HG03354 (cell line): ENCODE results near the gene ARHGAP15.
A peak's percentile ranks its signal among the peaks of the same experiment; 100 is the strongest.

ENCODE experiments used
- ATAC-seq: cut with Tn5 transposase; IDR thresholded peaks from one replicate; pipeline ENCODE4 v1.9.1; 2021; ENCODE audit warnings: mild to moderate bottlenecking; ENCODE audit not compliant: unreplicated experiment, poor library complexity, severe bottlenecking

ARHGAP15 gene

DNA sequence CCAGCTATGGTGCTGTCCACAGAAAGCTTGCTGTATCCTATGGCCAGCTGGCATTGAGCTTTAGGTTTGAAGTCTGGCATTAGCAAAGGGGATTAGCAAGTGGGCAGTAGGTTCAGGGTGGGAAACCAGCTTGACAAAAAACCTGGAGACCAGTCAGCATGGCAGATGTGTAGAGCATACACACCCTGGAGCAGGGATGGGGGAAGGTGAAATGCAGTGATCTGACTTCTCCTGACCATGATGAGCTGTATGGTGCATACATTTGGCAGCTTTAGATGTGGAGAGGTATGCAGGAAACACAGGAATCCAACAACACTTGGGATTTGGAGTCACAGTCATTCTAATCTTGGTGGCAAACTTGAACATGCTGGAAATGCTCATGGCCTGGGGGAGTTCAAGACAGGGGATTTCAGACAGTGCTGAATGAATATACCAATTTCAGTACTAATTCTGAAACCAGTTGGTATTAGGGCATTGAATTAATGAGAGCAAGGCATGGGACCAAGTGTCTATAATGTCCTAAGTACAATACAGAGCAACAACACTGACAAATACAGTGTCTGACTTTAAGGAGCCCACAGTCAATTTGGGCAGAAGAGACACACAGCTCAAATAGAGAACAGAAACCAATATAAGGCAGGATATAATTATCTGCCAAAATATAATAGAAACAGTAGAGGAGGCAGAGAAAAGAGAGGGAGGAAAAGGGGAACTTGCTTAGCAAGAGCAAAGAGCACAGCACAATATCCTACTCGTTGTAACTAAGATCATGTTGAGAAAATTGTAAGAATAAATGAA lies 11.8 kb downstream of the ARHGAP15 start:
- ATAC-seq = peak; percentile 80

DNA sequence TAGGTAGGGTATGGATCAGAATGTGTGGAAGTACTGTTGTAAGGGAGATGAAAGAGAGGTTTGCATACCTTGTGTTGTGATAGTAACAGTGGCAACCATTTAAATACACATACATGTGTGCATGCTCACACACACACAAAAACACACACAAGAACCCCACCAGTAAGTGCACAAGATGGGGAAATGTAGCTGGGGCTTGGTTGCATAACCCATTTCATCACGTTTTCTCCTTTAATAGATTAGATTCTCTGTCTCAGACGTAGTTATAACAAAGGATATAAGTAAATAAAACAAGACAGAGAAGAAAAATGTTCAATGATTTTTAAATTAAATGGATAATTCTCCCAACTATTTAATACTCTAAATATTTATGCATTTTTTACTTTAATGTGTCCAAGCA lies 13.4 kb downstream of the ARHGAP15 start:
- no peak for ATAC-seq

GRCh38 chr2:143144813-143145455 lies 15.7 kb downstream of the ARHGAP15 start:
- no peak for ATAC-seq

GRCh38 chr2:143146366-143146765 lies 17.1 kb downstream of the ARHGAP15 start:
- no peak for ATAC-seq

- no peak for ATAC-seq
Observed at GRCh38 chr2:143146815-143147530, 17.8 kb downstream of the ARHGAP15 start.

- no peak for ATAC-seq
Observed at GRCh38 chr2:143148011-143148410, 18.8 kb downstream of the ARHGAP15 start.

DNA sequence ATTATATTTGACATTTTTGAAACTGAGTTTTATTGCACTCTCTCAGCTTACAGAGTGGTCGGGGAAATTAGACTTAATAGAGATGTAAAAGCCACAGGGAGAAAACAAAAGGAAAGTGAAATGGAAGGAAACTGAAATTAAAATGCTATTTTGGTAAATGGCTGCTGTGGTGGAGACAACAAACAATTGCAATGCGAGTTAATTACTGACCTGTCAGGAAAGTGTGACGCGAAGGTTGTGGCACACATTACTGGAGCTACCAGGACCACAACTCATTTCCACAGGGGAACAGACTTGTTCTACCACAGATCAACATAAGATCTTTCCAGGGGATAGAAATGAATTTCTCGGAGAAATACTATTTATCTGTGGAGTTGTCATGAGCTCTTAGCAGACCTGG lies 19.5 kb downstream of the ARHGAP15 start:
- peak; percentile 85 for ATAC-seq

DNA sequence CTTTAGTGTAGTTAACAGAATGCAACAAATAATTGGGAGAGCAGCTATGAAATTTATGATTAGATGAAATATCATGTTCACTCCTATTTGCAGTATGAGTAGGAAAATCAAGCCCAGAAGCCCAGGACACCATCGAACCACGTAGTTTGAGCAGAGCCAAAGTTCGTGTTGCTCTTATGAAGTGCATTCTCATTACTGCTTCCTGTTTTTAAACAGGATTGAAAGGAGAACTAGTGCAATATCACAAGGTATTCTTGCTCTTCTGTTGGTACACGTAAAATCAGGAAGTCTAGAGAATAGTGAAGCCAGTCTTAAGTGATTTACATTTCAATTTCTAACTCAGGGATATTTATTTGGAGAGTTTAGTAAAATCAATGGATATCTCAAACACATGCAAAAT lies 21.1 kb downstream of the ARHGAP15 start:
- peak; percentile 38 for ATAC-seq

GRCh38 chr2:143151111-143151752 lies 22.0 kb downstream of the ARHGAP15 start:
- no peak for ATAC-seq

- ATAC-seq = no peak
Observed at GRCh38 chr2:143152219-143152618, 23.0 kb downstream of the ARHGAP15 start.

- ATAC-seq = no peak
Observed at GRCh38 chr2:143152637-143153036, 23.4 kb downstream of the ARHGAP15 start.

- ATAC-seq = no peak
Observed at GRCh38 chr2:143155661-143156060, 26.4 kb downstream of the ARHGAP15 start.

DNA sequence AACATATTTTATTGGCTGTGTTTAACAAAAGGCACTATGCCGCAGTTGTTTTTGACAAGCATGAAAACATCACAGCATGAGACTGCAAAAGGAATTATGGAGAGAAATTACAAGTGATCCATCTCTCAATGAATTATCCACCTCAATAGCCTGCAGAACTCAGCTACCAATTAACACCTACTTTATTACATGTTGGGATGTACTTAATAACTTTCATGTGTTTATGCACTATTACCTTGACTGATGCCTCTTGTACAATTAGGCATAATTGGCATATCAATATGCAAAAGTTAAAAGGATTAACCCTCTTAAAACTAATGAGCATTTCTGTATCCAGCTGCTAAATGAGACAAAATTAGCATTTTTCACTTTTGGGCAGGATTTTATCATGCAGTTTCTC lies 27.8 kb downstream of the ARHGAP15 start:
- no peak for ATAC-seq

GRCh38 chr2:143157418-143157817 lies 28.2 kb downstream of the ARHGAP15 start:
- no peak for ATAC-seq

DNA sequence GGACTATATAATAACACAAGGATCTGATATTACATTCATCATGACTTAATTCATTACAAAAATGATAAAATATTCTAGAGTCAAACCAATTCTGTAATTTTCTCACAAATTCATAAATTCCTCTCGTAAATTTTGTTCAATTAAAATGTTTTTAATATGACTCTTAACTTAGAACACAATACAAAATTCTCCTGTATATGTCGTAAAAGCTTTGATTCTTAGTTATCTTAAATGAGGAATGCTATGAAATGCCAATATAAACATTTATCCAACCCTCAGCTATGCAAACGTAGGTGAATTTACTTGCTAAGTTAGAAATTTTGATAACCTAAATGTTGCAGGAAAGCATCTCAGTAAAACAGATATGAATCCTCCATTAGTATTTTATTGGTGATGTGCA lies 28.9 kb downstream of the ARHGAP15 start:
- no peak for ATAC-seq

GRCh38 chr2:143158551-143159485 lies 29.6 kb downstream of the ARHGAP15 start:
- ATAC-seq = no peak

DNA sequence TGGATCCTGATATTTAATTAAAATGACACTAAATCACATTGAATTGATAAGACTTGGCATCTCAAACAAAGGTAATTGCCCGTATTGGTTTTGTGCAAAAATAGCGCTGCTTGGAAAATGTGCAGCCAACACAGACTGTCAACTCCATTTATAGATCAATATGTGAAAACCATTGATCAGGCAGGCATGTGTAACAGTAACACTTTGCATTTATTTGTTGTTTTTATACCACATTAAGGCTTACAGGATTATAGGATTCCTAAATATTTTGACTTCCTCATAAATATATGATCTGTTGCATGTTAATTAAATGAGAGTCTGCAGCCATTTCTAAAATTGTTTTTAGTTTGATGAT lies 30.2 kb downstream of the ARHGAP15 start:
- no peak for ATAC-seq

DNA sequence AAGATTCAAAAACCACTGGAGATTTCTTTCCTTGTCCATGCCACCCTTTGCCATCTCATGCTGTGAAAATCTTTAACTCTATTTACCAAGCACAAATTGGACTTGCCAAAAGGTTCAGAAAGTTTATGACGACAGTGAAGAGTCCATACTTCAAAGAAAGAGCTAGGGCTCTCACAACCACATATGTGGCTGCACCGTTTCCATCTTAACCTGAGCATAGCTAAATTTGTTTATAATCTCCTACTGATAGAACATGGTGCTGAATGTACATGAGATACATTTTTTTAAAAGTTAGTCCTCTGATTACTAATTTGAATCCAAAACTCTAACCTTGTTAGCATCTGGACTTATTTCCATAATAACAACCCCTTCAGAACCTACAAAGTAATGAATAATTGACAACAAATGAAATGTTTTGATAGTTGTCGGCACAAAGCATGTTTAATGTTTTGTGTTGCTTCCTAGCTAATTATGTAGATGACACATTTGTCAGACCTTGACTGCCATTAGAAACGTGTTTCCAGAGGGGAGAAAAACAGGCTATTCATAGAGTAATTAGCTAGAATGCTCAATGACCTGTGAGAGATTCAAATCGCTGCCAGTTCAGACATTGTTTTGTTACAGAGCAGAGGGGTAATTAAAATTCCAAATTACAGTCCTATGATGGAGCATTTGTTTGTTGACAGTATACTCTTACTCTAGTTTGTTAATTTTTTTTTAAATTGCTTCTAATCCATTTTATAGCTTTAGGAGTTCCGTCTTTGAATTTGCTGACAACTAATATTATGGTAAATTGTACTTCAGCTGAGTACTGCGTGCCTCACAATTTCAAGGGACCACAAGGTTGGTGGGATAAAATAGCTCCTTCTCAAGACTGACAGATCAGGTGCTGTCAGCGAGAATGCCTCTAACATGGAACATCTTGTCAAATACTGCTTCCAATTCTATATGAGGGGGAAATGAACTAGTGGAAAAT lies 31.8 kb downstream of the ARHGAP15 start:
- no peak for ATAC-seq
